Neural progenitor cell (in vitro differentiated cells): ENCODE results near the gene CYP39A1.

Source experiments
- CTCF ChIP-seq: fragments of 200-600 bp; sonication (generic); IDR thresholded peaks from 2 replicates; pipeline ENCODE4 v1.5.1; 2017; ENCODE audit warnings: antibody characterized with exemption, mild to moderate bottlenecking
- EZH2 ChIP-seq: fragments of 200-600 bp; sonication (generic); IDR thresholded peaks from 2 replicates; pipeline ENCODE4 v1.6.1; 2017; ENCODE audit warnings: antibody characterized with exemption, mild to moderate bottlenecking, moderate library complexity

DNA sequence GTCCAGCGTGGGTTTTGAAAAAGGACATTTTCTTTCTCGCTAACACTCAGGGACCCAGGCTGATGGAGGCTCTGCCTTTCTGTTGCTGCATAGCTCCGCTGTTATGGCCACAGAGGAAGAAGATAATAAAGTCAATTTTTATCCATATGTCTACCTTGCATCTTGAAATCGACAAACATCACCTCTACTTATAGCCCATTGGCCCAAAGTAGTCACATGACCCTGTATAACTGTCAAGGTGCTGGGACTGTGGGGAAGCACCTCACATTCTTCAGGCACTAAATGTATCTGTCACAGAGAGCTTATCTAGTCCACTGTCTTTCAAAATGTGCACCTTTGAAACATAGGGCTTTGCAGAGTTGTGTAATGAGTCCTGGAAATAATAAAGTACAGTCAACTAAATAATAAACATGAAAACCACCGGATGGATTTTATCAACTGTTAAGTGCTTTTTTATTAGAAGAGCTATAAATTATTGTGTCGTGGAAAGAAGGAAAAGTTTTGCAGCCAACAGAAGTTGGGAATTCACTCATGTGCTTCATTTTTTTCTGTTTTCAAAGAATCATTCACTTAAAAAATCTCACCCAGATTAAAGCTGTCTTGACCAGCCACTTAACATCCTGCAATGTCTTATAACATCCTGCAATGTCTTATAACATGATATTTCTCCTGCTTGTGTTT is 113.7 kb downstream of the CYP39A1 start:
- TF ChIP-seq CTCF (no peak), EZH2 (no peak)
